Activated CD4-positive, alpha-beta T cell treated with anti-CD3 and anti-CD28 coated beads, Interleukin-2, Interleukin-4, amounts not matched to agents 100 ng/mL and 50 ng/mL, durations not matched to agents 16 hours and 8 hours (primary cell): ENCODE data around the gene GPATCH3.
"Not testable (repeated sequence)": the region's sequence is repeated elsewhere in the genome, so short reads cannot be mapped to it uniquely, and the experiment has no call there.

Source experiments
- DNase-seq: peaks from one replicate; pipeline ENCODE4 v3.0.0-alpha.2; 2020; ENCODE audit warnings: low spot score

The GPATCH3 gene

GRCh38 chr1:26863685-26864077 lies 36.6 kb downstream of the GPATCH3 start:
- no peak for DNase-seq

GRCh38 chr1:26862781-26863684 lies 37.2 kb downstream of the GPATCH3 start, which contains the start of gene SFN:
Gene SFN, plus strand, starts transcription at chr1:26863149. Its CDS starts 64 bp downstream, at chr1:26863213.
- peak; percentile 74 for DNase-seq

GRCh38 chr1:26861889-26862378 lies 38.3 kb downstream of the GPATCH3 start:
- DNase-seq: no peak

DNA sequence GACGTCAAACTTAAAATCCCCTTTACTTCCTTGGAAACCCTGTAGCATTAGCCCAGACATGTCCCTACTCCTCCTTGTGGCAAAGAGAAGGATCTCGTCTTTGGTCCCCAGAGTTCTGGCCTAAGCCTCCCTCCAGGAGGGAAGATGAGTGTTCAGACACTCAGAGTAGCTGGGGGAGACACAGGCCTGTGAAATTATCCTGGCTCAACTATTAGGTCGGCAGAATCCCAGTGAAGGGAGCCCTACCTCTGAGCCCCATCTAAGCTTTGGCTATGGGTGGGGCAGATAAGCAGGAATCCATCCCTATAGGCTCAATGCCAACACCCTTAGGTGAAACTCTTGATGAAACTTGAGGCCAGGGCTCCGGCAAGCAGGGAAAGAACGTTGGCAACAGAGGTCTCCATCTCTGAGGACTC lies 39.0 kb downstream of the GPATCH3 start:
- DNase-seq: no peak

DNA sequence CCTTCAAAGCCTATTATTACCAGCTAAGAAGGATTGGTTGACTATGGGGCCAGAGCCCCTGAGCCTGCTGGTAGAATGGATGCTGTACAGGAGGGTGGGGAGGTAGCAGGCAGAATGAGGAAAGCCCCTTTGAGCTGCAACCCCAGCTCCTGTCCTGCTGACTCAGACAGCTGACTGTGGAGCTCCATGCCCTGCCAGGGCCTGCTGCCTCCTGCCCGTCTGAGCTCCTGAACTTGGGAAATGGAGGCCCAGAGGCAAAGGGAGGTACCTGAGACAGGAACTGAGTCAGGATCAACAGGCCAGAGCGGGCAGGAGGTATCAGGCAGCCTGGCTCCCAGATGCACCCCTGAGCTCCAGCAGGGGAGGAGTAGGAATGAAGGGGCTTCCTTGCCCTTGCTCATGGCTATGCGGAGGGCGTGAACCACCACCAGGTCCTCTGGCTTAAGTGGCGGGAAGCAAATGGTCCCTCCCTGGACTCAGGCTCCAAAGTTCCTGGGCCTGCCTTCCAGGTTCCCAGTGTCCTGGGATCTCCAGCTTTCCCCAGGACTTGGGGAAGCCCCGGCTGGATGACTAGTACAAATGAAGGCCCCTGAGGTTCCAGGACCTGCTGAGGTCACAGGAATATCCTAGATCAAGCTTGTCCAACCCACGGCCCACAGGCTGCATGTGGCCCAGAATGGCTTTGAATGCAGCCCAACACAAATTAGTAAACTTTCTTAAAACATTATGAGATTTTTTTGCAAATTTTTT lies 41.2 kb downstream of the GPATCH3 start:
- no peak for DNase-seq

DNA sequence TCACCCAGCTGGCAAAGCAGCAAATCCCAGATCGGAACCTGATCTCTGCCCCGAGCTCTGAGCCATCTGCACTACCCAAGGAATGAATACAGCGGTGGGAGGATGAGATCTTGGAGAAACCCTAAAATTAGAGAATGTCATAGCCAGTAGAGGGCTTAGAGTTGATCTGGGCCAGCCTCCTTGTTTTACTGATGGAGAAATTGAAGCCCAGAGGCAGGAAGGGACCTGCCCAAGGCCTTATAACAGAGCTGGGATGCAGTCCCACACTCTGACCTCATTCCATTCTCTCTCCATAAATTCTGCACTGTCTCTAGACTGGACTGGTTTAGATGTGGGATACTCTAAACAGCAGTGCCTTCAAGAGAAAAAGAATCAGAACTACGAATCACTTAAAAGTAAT lies 42.1 kb downstream of the GPATCH3 start:
- no peak for DNase-seq

GRCh38 chr1:26857473-26858060 lies 42.7 kb downstream of the GPATCH3 start:
- no peak for DNase-seq

DNA sequence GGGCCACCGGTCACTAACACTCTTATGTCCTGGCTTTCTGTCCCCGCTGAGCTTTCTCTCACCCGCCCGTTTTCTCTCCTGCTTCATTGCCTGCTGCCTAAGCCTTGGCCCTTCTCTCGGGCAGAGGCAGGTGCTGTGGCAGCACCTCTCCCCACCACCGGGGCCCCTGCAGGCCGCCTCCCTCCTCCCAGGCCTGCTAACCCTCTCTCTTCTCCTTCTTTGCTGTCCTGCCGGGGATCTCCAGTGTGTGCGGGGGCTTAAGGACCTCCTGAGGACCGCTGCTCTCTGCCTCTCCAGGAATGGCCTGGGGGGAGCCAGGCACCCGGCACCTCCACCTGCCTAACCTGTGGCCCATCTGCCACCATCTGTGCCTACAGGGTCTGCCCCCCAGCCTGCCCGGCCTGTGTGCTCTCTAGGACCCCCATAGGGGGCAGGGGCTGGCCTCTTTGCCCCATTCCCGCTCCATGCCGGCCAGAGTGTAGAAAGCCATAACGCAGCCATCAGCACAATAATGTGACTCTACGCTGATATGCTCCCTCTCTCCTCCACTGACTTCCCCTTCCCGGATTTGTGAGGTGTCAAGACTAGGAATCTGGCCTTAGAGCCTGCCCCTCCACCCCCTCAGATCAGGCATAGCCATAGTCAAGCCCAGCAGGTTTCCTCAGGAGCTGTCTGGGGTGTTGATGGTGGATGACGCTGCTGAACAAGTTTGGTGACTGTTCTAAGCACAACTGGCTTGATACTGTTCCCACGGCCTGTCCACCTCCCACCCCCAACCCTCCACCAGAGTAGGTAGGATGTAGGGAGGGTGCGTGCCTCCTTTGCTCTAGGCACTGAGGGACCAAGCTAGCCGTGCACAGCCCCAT lies 43.4 kb downstream of the GPATCH3 start:
- no peak for DNase-seq

DNA sequence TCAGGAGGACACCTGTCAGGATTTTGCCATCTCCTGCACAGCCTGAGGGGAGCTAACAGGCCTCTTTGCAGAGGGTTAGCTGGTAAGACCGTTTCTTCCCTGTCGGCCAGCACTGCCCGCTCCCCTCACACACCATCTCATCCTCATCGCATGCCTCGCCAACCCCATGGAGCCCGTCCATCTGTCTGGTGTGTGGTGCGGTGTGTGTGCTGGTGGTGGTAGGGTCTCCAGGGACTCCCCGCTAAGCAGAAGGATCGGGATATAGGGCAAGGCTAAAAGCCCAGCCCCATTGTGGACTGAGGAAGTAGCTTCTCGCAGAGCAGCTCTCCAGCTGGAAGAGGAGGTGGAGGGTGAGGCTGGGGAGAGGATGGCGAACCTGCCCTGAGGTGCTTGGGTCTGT lies 44.1 kb downstream of the GPATCH3 start:
- no peak for DNase-seq

- DNase-seq: no peak
Measured at GRCh38 chr1:26855636-26856035, 44.6 kb downstream of the GPATCH3 start.

GRCh38 chr1:26854906-26855305 lies 45.4 kb downstream of the GPATCH3 start:
- no peak for DNase-seq

GRCh38 chr1:26853600-26853999 lies 46.7 kb downstream of the GPATCH3 start:
- DNase-seq: no peak

- DNase-seq: peak; percentile 74
Measured at GRCh38 chr1:26853156-26853555, 47.1 kb downstream of the GPATCH3 start.

DNA sequence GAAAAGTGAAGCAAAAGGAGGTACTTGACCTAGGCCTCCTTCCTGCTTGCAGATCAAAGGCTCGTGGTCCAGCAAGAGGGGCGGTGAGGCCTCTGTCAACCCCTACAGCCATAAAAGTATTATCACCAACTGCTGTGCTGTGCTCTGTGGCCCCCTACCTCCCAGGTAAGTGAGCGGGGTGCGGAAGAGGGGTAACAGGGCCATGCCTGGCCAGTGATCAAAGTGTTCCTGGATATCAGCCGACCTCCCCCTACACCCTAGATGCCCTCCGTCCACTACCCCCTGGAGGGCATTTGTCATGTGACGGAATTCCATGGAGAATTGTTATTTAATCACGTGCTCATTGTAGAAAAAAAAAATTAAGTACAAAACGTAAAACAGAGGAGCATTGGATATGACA lies 47.6 kb downstream of the GPATCH3 start:
- no peak for DNase-seq

GRCh38 chr1:26851106-26851684 lies 49.1 kb downstream of the GPATCH3 start:
- no peak for DNase-seq

GRCh38 chr1:26848941-26849774 lies 51.1 kb downstream of the GPATCH3 start:
- DNase-seq: no peak

DNA sequence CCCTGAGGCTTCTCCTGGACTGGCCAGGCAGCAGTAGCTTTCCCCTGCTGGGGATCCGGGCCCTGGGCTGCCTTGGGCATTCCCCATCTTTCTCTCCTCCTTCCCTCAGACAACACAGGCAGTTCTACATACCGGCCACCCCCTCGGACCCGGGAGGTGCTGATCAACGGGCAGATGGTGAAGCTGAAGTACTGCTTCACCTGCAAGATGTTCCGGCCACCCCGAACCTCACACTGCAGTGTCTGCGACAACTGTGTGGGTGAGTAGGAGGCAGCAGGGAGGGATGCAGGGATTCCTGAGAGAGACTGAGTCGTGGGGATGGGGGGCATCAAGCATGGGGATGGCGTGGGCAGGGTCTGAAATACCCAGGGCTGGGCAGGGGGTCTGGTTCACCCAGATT lies 51.8 kb downstream of the GPATCH3 start:
- DNase-seq: no peak

DNA sequence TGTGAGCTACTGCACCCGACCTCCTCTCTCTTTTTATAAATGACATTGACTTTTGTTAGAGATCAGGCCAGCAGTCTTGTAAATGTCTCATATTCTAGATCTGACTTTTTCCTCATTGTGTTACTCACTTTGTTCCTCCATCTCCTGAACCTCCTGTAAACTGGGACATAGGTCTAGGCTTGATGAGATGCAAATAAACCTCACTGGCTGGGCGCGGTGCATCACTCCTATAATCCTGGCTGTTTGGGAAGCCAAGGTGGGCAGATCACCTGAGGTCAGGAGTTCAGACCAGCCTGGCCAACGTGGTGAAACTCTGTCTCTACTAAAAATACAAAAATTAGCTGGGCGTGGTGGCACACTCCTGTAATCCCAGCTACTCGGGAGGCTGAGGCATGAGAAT lies 52.4 kb downstream of the GPATCH3 start:
- DNase-seq: not testable (repeated sequence)

DNA sequence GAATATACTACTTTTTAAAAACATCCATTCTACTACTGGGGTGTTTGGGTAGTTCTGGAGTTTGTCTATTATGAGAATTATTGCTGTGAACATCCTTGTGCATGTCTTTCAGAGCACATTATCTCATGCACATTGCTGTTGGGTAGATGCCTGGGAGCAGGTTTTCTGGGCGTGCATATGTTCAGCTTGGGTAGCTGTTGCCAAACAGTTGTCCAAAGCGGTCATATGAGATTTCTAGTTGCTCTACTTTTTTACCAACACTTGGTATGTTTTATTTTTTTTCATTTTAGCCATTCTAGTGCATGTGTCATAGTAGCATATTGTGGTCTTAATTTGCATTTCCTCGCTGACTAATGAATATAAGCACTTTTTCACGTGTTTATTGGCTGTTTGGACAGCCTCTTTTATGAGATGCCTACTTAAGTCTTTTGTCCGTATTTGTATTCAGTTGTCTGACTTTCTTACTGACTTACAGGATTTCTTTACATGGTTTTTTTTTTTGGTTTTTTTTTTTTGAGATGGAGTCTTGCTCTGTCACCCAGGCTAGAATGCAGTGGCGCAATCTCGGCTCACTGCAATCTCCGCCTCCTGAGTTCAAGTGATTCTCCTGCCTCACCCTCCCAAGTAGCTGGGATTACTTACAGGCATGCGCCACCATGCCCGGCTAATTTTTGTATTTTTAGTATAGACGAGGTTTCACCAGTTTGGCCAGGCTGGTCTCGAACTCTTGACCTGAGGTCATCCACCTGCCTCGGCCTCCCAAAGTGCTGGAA lies 55.7 kb downstream of the GPATCH3 start:
- DNase-seq: no peak
